GM12801 (cell line): ENCODE measurements around the gene SLC7A10.

ENCODE experiments used
- TF ChIP-seq, protein P1 (sequence below): IDR thresholded peaks from one replicate; pipeline ENCODE4 v1.5.1; 2011; ENCODE audit warnings: control low read depth; ENCODE audit not compliant: insufficient read length; ENCODE audit errors: extremely low read depth

The SLC7A10 gene

DNA sequence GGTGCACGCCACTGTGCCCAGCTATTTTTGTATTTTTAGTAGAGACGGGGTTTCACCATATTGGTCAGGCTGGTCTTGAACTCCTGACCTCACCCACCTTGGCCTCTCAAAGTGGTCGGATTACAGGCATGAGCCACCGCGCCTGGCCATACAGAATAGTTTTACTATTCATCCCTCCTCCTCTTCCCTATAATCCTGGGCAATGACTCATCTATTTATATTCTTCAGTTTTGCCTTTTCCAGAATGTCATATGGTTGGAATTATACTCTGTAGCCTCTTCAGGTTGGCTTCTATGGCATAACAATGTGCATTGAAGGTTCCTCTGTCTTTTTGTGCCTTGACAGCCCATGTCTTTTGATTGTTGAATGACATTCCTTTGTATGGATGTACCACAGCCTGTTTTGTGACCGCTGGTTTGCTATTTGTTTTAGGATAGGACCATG lies 53.7 kb downstream of the SLC7A10 start:
- TF ChIP-seq, protein P1, sequence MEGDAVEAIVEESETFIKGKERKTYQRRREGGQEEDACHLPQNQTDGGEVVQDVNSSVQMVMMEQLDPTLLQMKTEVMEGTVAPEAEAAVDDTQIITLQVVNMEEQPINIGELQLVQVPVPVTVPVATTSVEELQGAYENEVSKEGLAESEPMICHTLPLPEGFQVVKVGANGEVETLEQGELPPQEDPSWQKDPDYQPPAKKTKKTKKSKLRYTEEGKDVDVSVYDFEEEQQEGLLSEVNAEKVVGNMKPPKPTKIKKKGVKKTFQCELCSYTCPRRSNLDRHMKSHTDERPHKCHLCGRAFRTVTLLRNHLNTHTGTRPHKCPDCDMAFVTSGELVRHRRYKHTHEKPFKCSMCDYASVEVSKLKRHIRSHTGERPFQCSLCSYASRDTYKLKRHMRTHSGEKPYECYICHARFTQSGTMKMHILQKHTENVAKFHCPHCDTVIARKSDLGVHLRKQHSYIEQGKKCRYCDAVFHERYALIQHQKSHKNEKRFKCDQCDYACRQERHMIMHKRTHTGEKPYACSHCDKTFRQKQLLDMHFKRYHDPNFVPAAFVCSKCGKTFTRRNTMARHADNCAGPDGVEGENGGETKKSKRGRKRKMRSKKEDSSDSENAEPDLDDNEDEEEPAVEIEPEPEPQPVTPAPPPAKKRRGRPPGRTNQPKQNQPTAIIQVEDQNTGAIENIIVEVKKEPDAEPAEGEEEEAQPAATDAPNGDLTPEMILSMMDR, result no peak

- TF ChIP-seq, protein P1, result no peak
Measured at GRCh38 chr19:33171222-33171795, 54.3 kb downstream of the SLC7A10 start.

GRCh38 chr19:33168528-33168927 lies 57.1 kb downstream of the SLC7A10 start:
- TF ChIP-seq, protein P1, result no peak

GRCh38 chr19:33167438-33167837 lies 58.2 kb downstream of the SLC7A10 start:
- TF ChIP-seq, protein P1, result no peak

DNA sequence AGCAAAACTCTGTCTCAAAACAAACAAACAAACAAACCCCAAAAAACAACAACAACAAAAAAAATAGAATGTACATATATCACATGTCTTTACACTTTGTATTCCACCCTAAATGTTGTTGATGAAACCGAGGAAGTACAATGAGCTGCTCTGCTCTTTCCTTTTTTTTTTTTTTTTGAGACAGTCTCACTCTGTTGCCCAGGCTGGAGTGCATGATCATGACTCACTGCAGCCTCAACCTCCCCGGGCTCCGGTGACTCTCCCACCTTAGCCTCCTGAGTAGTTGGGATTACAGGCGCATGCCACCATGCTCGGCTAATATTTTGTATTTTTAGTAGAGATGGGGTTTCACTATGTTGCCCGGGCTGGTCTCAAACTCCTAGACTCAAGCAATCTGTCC lies 62.2 kb downstream of the SLC7A10 start:
- TF ChIP-seq, protein P1, result no peak

DNA sequence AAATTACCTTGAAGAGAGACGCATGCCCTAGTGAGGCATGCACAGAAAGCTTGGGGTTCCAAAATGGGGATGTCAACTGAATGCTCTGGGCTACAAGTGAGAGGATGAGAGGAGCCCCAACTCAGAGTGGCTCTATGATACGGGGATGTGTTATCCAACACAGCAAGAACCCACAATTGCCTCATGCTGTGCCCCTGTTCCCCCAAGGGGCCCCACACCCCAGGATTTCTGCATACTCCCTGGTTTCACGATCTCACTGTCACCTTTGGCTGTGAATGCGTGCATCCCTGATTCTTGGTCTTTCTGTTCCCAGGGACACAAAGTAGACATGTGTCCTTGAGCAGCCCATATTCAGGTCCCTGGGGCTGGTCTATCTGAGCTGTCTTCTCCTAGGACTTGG lies 64.4 kb downstream of the SLC7A10 start:
- TF ChIP-seq, protein P1, result no peak

GRCh38 chr19:33159893-33160292 lies 65.8 kb downstream of the SLC7A10 start:
- TF ChIP-seq, protein P1, result no peak
